ENCODE results near the gene GRK5.
A peak's percentile ranks its signal among the peaks of the same experiment; 100 is the strongest.
"Not testable (repeated sequence)": the region's sequence is repeated elsewhere in the genome, so short reads cannot be mapped to it uniquely, and the experiment has no call there.

GRK5 gene

GRCh38 chr10:119265691-119266090 lies 58.3 kb downstream of the GRK5 start:
- TF ChIP-seq, protein P1, sequence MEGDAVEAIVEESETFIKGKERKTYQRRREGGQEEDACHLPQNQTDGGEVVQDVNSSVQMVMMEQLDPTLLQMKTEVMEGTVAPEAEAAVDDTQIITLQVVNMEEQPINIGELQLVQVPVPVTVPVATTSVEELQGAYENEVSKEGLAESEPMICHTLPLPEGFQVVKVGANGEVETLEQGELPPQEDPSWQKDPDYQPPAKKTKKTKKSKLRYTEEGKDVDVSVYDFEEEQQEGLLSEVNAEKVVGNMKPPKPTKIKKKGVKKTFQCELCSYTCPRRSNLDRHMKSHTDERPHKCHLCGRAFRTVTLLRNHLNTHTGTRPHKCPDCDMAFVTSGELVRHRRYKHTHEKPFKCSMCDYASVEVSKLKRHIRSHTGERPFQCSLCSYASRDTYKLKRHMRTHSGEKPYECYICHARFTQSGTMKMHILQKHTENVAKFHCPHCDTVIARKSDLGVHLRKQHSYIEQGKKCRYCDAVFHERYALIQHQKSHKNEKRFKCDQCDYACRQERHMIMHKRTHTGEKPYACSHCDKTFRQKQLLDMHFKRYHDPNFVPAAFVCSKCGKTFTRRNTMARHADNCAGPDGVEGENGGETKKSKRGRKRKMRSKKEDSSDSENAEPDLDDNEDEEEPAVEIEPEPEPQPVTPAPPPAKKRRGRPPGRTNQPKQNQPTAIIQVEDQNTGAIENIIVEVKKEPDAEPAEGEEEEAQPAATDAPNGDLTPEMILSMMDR (IDR thresholded peaks at IDR 0.05; ENCODE audit: low read length, missing control alignments) = no peak
- H3K4me3 ChIP-seq (replicated peaks; ENCODE audit: low read depth, low read length) = no peak overlapping the region
- DNase-seq (ENCODE audit: low read depth) = no peak

- H3K4me3 ChIP-seq (replicated peaks; ENCODE audit: low read depth, low read length) = no peak overlapping the region
- DNase-seq (ENCODE audit: low read depth) = no peak
- TF ChIP-seq, protein P1 (IDR thresholded peaks at IDR 0.05; ENCODE audit: low read length, missing control alignments) = no peak
Observed at GRCh38 chr10:119267384-119267783, 60.0 kb downstream of the GRK5 start.

- DNase-seq (ENCODE audit: low read depth) = no peak
- H3K4me3 ChIP-seq (replicated peaks; ENCODE audit: low read depth, low read length) = no peak overlapping the region
- TF ChIP-seq, protein P1 (IDR thresholded peaks at IDR 0.05; ENCODE audit: low read length, missing control alignments) = no peak
Observed at GRCh38 chr10:119268428-119268827, 61.1 kb downstream of the GRK5 start.

GRCh38 chr10:119268871-119269506 lies 61.6 kb downstream of the GRK5 start:
- peak; percentile 56 for DNase-seq (ENCODE audit: low read depth)
- TF ChIP-seq, protein P1 (IDR thresholded peaks at IDR 0.05; ENCODE audit: low read length, missing control alignments) = no peak
- no peak overlapping the region for H3K4me3 ChIP-seq (replicated peaks; ENCODE audit: low read depth, low read length)

DNA sequence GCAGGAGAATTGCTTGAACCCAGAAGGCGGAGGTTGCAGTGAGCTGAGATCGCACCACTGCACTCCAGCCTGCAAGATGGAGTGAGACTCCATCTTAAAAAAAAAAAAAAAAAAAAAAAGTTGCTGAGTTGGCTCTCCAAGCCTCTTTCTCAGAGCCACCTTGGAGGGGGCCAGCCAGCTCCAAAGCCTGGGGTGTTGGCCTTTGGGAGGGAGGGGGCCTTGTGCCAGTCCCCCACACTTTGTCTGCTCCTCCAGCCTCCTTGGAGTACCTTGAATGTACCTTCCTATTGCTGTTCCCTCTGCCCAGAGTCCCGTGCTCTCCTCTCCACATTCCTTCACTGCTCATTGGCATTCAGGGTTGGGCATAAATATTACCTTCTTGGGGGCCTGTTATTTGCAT lies 62.4 kb downstream of the GRK5 start:
- no peak overlapping the region for H3K4me3 ChIP-seq (replicated peaks; ENCODE audit: low read depth, low read length)
- TF ChIP-seq, protein P1 (IDR thresholded peaks at IDR 0.05; ENCODE audit: low read length, missing control alignments) = no peak
- no peak for DNase-seq (ENCODE audit: low read depth)

DNA sequence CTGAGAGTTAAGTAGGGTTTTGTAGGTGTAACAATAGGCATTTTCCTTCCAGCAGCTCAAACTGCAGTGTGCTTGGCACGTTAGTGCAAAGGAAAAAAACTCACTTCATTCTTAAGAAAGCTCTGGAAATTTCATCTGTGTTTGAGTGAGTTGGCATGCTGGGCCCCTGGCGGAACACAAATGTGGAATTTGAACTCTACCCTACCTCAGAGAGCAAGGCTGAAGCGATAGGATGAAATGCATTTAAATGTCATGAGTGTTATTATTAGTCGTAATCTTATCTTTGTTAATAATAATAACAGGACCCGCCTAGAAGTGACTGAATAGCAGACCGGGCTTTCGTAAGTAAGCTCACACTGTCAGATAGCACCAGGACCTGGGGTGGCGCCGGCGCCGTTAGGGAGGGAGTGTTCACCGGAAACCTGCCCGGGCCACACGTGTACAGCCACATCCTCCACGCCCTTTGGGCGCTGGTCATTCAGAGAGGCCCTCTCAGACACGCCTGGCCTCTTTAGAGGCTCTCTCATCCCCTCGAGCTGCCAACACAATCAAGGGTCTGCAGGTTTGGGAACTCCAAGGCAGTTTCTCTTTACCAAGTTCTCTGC lies 63.5 kb downstream of the GRK5 start:
- peak overlapping the region; percentile 28 for H3K4me3 ChIP-seq (replicated peaks; ENCODE audit: low read depth, low read length)
- TF ChIP-seq, protein P1 (IDR thresholded peaks at IDR 0.05; ENCODE audit: low read length, missing control alignments) = no peak
- DNase-seq (ENCODE audit: low read depth) = peak; percentile 84

- H3K4me3 ChIP-seq (replicated peaks; ENCODE audit: low read depth, low read length); DNase-seq (ENCODE audit: low read depth): not testable (repeated sequence)
Observed at GRCh38 chr10:119272338-119272734, 65.0 kb downstream of the GRK5 start.

All from fibroblast of pulmonary artery (primary cell).